Common myeloid progenitor, CD34-positive (primary cell): ENCODE measurements around the gene TGM3.

Source experiments
- CTCF ChIA-PET: fragments of 350-600 bp; sonication (Branson Sonifier 250); formaldehyde crosslinking; loops from one replicate; lab custom pipeline; 2021; ENCODE audit warnings: antibody characterized with exemption; lab: Charles Lee
- POLR2A ChIA-PET: fragments of 350-600 bp; sonication (Branson Sonifier 250); formaldehyde crosslinking; loops from one replicate; lab custom pipeline; 2021; ENCODE audit warnings: antibody characterized with exemption; lab: Charles Lee
- DNase-seq, 3 donors: peaks; one replicate each; pipeline versions ENCODE4 v3.0.0 to v3.0.0-alpha.2; 2013
- H3K27ac ChIP-seq, 2 experiments: 1 replicate in 1 of 2; 2 replicates in 1 of 2; pipeline ENCODE4 v1.7.0; 2013; ENCODE audit warnings: inconsistent platforms in 2 of 2, low read length in 2 of 2, mild to moderate bottlenecking in 2 of 2, low read depth in 1 of 2, moderate library complexity in 1 of 2; ENCODE audit not compliant: severe bottlenecking in 2 of 2, insufficient read depth in 1 of 2, poor library complexity in 1 of 2
- H3K27me3 ChIP-seq, 5 experiments: replicated peaks in 2 of 5; 1 replicate in 3 of 5; 2 replicates in 2 of 5; pipeline versions ENCODE4 v1.6.1 to v1.7.0; 2013; ENCODE audit warnings: low read length in 4 of 5, mild to moderate bottlenecking in 2 of 5, moderate library complexity in 2 of 5, inconsistent platforms in 1 of 5; ENCODE audit not compliant: insufficient read depth in 5 of 5, control insufficient read depth in 4 of 5
- H3K36me3 ChIP-seq, 4 experiments: 1 replicate in 2 of 4; 2 replicates in 2 of 4; pipeline versions ENCODE4 v1.6.1 to v1.7.0; 2013; ENCODE audit warnings: low read length in 3 of 4, control low read depth in 1 of 4, mild to moderate bottlenecking in 1 of 4; ENCODE audit not compliant: control insufficient read depth in 4 of 4, insufficient read depth in 4 of 4
- H3K4me1 ChIP-seq, 4 experiments: 1 replicate in 3 of 4; 2 replicates in 1 of 4; pipeline versions ENCODE4 v1.6.1 to v1.7.1; 2013; ENCODE audit warnings: low read length in 3 of 4, mild to moderate bottlenecking in 3 of 4, control low read depth in 1 of 4, inconsistent platforms in 1 of 4, moderate library complexity in 1 of 4; ENCODE audit not compliant: control insufficient read depth in 4 of 4, insufficient read depth in 4 of 4; ENCODE audit errors: control extremely low read depth in 1 of 4
- H3K4me3 ChIP-seq, 7 experiments: 1 replicate in 4 of 7; 2 replicates in 3 of 7; pipeline versions ENCODE4 v1.5.1 to v1.7.0; 2013; ENCODE audit warnings: mild to moderate bottlenecking in 7 of 7, low read length in 6 of 7, moderate library complexity in 6 of 7, inconsistent platforms in 2 of 7, low read depth in 2 of 7, control low read depth in 1 of 7; ENCODE audit not compliant: insufficient read depth in 4 of 7, control insufficient read depth in 1 of 7; ENCODE audit errors: extremely low read depth in 1 of 7
- H3K9me3 ChIP-seq, 5 experiments: 1 replicate in 4 of 5; 2 replicates in 1 of 5; pipeline versions ENCODE4 v1.6.1 to v1.7.1; 2013; ENCODE audit warnings: low read length in 4 of 5, mild to moderate bottlenecking in 2 of 5, inconsistent platforms in 1 of 5, low read depth in 1 of 5, moderate library complexity in 1 of 5; ENCODE audit not compliant: control insufficient read depth in 4 of 5, insufficient read depth in 2 of 5; ENCODE audit errors: control extremely low read depth in 1 of 5
- WGBS: methylation state at CpG from one replicate; pipeline ENCODE4 v1.1.5; 2013; ENCODE audit not compliant: insufficient coverage; 5-methylcytosine and 5-hydroxymethylcytosine counted together

Gene TGM3

DNA sequence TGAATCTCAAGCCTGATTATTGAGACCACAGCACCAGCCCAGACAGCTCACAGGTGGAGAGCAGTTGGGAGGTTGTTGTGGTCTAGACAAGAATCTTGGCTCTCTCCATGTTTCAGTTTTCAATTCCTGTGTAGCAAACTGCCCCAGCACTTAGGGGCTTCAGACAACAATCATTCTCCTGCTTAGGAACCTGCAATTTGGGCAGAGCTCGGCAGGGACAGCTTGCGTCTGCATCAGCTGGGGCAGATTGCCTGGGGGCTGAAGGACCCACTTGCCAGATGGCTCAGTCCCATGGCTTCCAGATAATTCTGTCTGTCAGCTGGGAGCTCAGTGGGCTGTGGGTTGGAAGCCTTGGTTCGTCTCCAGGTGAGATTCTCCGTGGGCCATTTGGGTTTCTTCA lies 91.8 kb downstream of the TGM3 start:
- no peak for DNase-seq
- Histone ChIP-seq H3K4me3 (no peak overlapping the region), H3K4me1 (no peaks in the 10 kb centered on the region), H3K9me3 (peaks cover 5 to 34% (median 21%) of the 10 kb centered on the region in 5 experiments), H3K27ac (no peak overlapping the region), H3K36me3 (no peaks in the 10 kb centered on the region), H3K27me3 (peaks cover 0 to 91% (median 16%) of the 10 kb centered on the region in 5 experiments)
- WGBS, result 94% methylated on average over 4 of the region's 4 CpGs
- ChIA-PET POLR2A (no interaction called here), CTCF (interaction anchor here (1.2 to 1.7 kb wide), 3 partner anchors 13 to 16 kb away, joined by 3 to 6 read pairs (median 4); no protein-coding TSS in a partner anchor)
